ENCODE measurements around the gene STARD3.

Gene STARD3

DNA sequence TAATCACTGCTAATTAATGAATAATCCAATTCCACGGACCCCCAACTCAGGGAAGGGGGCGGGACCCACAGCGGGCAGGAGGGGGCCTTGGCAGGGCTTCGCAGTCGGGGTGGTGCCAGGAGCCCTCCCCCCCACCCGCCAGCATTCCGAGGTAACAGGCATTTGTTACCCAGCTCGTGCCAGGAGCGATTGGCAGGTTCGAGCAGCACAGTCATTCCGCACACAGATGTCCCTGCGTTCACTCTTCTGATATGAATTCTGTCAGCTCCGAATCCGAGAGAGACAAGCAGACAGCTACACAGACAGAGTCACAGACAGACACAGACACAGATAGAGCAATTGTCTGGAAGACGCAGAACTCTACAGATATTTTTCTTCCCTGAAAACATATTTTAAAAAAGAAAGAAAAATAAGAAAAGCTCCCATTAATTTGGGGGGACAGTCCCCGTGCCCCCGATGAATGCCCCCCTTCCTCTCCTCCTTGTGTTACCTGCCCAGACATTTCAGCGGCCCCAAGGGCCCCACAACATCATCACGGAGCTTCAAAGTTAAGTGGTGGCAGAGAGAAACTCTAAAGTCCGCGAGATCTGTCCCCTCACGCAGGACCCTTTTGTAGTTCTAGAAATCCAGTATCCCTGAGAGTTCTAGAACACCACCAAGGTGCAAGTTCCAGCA, 39.4 kb upstream of the STARD3 start:
- DNase-seq (ENCODE audit: low spot score), result no peak
- TF ChIP-seq, protein P1, sequence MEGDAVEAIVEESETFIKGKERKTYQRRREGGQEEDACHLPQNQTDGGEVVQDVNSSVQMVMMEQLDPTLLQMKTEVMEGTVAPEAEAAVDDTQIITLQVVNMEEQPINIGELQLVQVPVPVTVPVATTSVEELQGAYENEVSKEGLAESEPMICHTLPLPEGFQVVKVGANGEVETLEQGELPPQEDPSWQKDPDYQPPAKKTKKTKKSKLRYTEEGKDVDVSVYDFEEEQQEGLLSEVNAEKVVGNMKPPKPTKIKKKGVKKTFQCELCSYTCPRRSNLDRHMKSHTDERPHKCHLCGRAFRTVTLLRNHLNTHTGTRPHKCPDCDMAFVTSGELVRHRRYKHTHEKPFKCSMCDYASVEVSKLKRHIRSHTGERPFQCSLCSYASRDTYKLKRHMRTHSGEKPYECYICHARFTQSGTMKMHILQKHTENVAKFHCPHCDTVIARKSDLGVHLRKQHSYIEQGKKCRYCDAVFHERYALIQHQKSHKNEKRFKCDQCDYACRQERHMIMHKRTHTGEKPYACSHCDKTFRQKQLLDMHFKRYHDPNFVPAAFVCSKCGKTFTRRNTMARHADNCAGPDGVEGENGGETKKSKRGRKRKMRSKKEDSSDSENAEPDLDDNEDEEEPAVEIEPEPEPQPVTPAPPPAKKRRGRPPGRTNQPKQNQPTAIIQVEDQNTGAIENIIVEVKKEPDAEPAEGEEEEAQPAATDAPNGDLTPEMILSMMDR (IDR thresholded peaks at IDR 0.05; ENCODE audit: extremely low read depth, missing control alignments), result no peak

- DNase-seq (ENCODE audit: low spot score), result peak; percentile 28
- TF ChIP-seq, protein P1 (IDR thresholded peaks at IDR 0.05; ENCODE audit: extremely low read depth, missing control alignments), result no peak
Measured at GRCh38 chr17:39598047-39598481, 38.9 kb upstream of the STARD3 start.

- no peak for DNase-seq (ENCODE audit: low spot score)
- TF ChIP-seq, protein P1 (IDR thresholded peaks at IDR 0.05; ENCODE audit: extremely low read depth, missing control alignments), result no peak
Measured at GRCh38 chr17:39598630-39599003, 38.3 kb upstream of the STARD3 start.

DNA sequence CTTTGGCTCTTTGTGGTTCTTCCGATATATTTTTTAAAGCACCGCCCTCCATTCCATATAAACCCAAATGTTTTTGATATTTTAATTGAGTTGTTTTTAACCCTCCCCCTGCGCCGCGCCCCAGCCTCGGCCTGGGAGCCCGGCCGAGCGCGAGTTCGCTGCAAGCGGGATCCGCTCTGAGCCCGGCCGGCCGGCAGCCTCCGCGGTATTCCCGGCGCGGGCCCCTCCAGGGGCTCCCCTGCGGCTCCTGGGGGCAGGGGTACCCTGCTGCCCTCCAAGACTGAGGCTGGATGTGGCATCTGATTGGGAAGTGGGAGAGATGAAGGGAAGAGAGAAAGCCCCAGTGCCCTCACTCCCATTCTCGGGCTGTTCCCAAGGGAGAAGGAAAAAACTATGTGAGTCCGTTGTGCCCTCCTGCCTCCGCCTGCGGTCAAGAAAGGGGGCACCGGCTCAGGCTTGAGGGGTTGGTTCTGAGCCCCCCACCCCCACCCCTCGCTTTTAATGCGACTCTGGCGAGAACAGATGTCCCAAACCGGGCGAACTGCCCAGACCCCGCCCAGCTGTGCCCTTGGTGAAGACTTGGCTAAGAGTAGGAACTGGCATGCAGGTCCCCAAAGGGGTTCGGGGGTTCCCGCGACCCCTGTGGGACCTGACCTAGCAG, 37.8 kb upstream of the STARD3 start:
- peak; percentile 40 for DNase-seq (ENCODE audit: low spot score)
- TF ChIP-seq, protein P1 (IDR thresholded peaks at IDR 0.05; ENCODE audit: extremely low read depth, missing control alignments), result no peak

DNA sequence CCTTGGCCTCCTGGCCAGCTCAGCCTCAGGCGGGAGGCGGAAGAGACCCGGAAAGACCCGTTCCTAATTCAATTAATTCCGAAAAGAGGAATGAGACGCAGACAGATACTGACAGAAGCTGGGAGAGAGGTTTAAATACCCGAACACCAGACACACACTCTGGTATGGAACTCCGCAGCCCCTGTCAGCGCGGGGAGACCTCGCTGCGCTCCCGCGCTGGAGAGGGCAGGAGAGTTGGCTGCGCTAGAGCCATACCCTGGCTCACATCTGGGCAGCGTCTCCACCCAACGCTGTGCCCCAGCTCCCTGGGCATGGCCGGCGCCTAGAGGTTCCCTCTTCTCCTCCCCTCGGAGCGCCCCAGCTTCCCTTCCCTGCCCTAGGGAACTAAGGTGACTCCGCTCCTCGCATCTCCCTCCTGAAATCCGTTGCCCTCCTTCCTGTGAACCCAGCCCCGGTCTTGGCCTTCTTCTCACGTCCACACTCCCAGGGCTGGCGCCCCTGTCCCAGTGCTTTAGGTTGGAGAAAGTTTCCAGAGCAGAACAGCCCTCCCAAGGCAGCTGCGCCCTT, 37.2 kb upstream of the STARD3 start:
- peak; percentile 34 for DNase-seq (ENCODE audit: low spot score)
- TF ChIP-seq, protein P1 (IDR thresholded peaks at IDR 0.05; ENCODE audit: extremely low read depth, missing control alignments), result no peak

- peak; percentile 33 for DNase-seq (ENCODE audit: low spot score)
- TF ChIP-seq, protein P1 (IDR thresholded peaks at IDR 0.05; ENCODE audit: extremely low read depth, missing control alignments), result no peak
Measured at GRCh38 chr17:39600288-39600996, 36.5 kb upstream of the STARD3 start.
